ENCODE measurements around the gene DMTF1.

Gene DMTF1

GRCh38 chr7:87212498-87212897, 60.2 kb downstream of the DMTF1 start:
- no peak overlapping the region for H3K9ac ChIP-seq
- no peak overlapping the region for H3K27ac ChIP-seq
- TF ChIP-seq, protein P1, sequence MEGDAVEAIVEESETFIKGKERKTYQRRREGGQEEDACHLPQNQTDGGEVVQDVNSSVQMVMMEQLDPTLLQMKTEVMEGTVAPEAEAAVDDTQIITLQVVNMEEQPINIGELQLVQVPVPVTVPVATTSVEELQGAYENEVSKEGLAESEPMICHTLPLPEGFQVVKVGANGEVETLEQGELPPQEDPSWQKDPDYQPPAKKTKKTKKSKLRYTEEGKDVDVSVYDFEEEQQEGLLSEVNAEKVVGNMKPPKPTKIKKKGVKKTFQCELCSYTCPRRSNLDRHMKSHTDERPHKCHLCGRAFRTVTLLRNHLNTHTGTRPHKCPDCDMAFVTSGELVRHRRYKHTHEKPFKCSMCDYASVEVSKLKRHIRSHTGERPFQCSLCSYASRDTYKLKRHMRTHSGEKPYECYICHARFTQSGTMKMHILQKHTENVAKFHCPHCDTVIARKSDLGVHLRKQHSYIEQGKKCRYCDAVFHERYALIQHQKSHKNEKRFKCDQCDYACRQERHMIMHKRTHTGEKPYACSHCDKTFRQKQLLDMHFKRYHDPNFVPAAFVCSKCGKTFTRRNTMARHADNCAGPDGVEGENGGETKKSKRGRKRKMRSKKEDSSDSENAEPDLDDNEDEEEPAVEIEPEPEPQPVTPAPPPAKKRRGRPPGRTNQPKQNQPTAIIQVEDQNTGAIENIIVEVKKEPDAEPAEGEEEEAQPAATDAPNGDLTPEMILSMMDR (IDR thresholded peaks at IDR 0.05): no peak
- no peaks in the 10 kb centered on the region for H3K4me1 ChIP-seq
- H2AFZ ChIP-seq: no peak overlapping the region
- H3K79me2 ChIP-seq: peaks cover 44% of the 10 kb centered on the region
- H3K4me3 ChIP-seq (ENCODE audit: low read depth, low read length): no peak overlapping the region
- H3K4me2 ChIP-seq (ENCODE audit: low read length): no peak overlapping the region
- no peaks in the 10 kb centered on the region for H3K9me3 ChIP-seq (ENCODE audit: control insufficient read depth, low read length)
- H3K27me3 ChIP-seq (ENCODE audit: control insufficient read depth, insufficient read depth, low read length): no peaks in the 10 kb centered on the region
- no peaks in the 10 kb centered on the region for H3K36me3 ChIP-seq (ENCODE audit: control insufficient read depth, insufficient read depth, low read length)

DNA sequence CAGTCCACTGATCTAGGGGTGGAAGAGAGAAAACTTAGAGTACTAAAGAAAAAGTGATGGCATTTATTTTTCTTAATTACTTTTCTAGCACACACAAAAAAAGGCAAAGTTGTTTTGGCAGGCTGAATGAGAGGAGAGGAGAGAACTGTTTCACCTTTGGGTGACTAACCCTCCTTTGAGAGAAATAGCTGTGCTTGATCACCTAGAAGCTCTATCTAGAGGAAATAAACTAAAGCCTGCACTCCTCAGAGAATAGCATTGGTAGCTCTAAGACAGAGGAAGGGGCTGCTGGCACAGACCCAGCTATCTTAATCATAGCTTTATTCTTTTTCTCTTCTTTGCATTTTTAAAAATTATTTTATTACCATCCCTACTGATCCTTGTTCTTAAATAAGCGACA, 61.0 kb downstream of the DMTF1 start:
- H3K36me3 ChIP-seq (ENCODE audit: control insufficient read depth, insufficient read depth, low read length): no peaks in the 10 kb centered on the region
- no peak overlapping the region for H3K27ac ChIP-seq
- H3K4me1 ChIP-seq: no peaks in the 10 kb centered on the region
- H3K4me2 ChIP-seq (ENCODE audit: low read length): no peak overlapping the region
- peaks cover 42% of the 10 kb centered on the region for H3K79me2 ChIP-seq
- TF ChIP-seq, protein P1 (IDR thresholded peaks at IDR 0.05): no peak
- no peak overlapping the region for H3K9ac ChIP-seq
- H3K9me3 ChIP-seq (ENCODE audit: control insufficient read depth, low read length): no peaks in the 10 kb centered on the region
- H3K4me3 ChIP-seq (ENCODE audit: low read depth, low read length): no peak overlapping the region
- no peaks in the 10 kb centered on the region for H3K27me3 ChIP-seq (ENCODE audit: control insufficient read depth, insufficient read depth, low read length)
- H2AFZ ChIP-seq: no peak overlapping the region

- Histone ChIP-seq H3K9ac (no peak overlapping the region), H3K79me2 (peaks cover 38% of the 10 kb centered on the region), H2AFZ (no peak overlapping the region), H3K27me3 (ENCODE audit: control insufficient read depth, insufficient read depth, low read length) (no peaks in the 10 kb centered on the region), H3K4me1 (peaks cover 4% of the 10 kb centered on the region), H3K4me3 (ENCODE audit: low read depth, low read length) (no peak overlapping the region), H3K27ac (no peak overlapping the region), H3K9me3 (ENCODE audit: control insufficient read depth, low read length) (no peaks in the 10 kb centered on the region), H3K4me2 (ENCODE audit: low read length) (no peak overlapping the region), H3K36me3 (ENCODE audit: control insufficient read depth, insufficient read depth, low read length) (no peaks in the 10 kb centered on the region)
- TF ChIP-seq, protein P1 (IDR thresholded peaks at IDR 0.05): no peak
Measured at GRCh38 chr7:87213811-87214210, 61.6 kb downstream of the DMTF1 start.

DNA sequence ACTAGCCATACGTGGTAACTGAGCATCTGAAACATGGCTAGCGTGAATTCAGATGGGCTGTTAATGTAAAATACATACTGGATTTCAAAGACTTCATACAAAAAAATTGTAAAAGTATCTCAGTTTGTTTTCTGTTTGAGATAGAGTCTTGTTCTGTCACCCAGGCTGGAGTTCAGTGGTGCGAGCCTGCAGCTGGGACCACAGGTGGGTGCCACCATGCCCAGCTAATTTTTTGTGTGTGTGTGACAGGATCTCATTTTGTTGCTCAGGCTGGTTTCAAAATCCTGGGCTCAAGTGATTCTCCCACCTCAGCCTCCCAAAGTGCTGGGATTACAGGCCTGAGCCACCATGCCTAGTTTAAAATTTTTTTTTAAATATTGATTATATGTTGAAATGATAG, 62.8 kb downstream of the DMTF1 start:
- H2AFZ ChIP-seq: no peak overlapping the region
- no peaks in the 10 kb centered on the region for H3K36me3 ChIP-seq (ENCODE audit: control insufficient read depth, insufficient read depth, low read length)
- H3K27ac ChIP-seq: no peak overlapping the region
- no peaks in the 10 kb centered on the region for H3K9me3 ChIP-seq (ENCODE audit: control insufficient read depth, low read length)
- H3K79me2 ChIP-seq: peaks cover 29% of the 10 kb centered on the region
- H3K4me1 ChIP-seq: peaks cover 4% of the 10 kb centered on the region
- H3K4me2 ChIP-seq (ENCODE audit: low read length): no peak overlapping the region
- no peak overlapping the region for H3K4me3 ChIP-seq (ENCODE audit: low read depth, low read length)
- H3K27me3 ChIP-seq (ENCODE audit: control insufficient read depth, insufficient read depth, low read length): no peaks in the 10 kb centered on the region
- TF ChIP-seq, protein P1 (IDR thresholded peaks at IDR 0.05): no peak
- H3K9ac ChIP-seq: no peak overlapping the region

DNA sequence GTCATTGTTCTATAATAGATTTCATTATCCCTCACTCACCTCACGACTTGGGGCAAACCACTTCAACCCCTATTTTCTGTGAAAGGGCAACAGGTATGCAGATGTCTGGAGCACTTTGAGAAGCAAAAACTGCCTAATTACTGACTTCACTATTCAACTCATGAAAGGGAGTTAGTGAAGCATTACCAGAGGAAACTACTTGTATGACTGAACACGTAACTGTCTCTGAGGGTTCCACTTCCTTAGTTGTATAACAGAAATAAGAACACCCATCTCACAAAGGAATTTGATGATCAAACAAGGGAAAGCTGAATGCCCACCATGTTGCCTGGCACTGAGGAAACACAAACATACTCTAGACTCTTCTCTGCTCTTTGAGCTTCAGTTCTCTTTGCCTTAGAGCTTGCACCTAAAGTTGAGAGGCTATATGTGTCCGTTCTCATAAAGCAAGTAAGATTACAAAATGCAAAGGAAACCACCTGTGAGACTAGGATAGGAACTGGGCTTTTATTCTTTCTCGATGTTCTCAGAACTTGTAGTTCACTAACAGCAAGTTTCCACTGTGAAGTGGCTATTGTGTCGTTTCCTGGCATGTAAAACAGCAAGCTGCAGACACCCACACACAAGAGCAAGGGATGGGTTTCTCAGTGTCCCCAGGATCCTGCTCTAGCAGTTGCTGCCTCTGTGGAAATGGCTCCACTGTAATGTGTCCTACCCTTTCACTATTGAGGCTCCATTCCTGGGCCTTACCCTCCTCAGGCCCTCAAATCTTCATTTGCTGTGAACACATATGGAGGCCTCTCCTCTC, 64.7 kb downstream of the DMTF1 start:
- Histone ChIP-seq H3K4me1 (peaks cover 4% of the 10 kb centered on the region), H3K36me3 (ENCODE audit: control insufficient read depth, insufficient read depth, low read length) (no peaks in the 10 kb centered on the region), H3K27ac (peak overlapping the region; percentile 8), H3K9me3 (ENCODE audit: control insufficient read depth, low read length) (no peaks in the 10 kb centered on the region), H3K27me3 (ENCODE audit: control insufficient read depth, insufficient read depth, low read length) (no peaks in the 10 kb centered on the region), H3K9ac (no peak overlapping the region), H3K79me2 (peaks cover 22% of the 10 kb centered on the region), H3K4me2 (ENCODE audit: low read length) (peak overlapping the region; percentile 6), H3K4me3 (ENCODE audit: low read depth, low read length) (no peak overlapping the region), H2AFZ (no peak overlapping the region)
- TF ChIP-seq, protein P1 (IDR thresholded peaks at IDR 0.05): no peak
